HG03066 (cell line): ENCODE results near the gene USP3.

ENCODE experiments used
- ATAC-seq: cut with Tn5 transposase; IDR thresholded peaks from one replicate; pipeline ENCODE4 v1.9.1; 2021; ENCODE audit warnings: low read depth; ENCODE audit not compliant: unreplicated experiment

USP3 gene

GRCh38 chr15:63636518-63637061, 132.2 kb downstream of the USP3 start:
- no peak for ATAC-seq

- ATAC-seq, result no peak
Observed at GRCh38 chr15:63638839-63639238, 134.4 kb downstream of the USP3 start.

GRCh38 chr15:63640146-63640545, 135.8 kb downstream of the USP3 start:
- no peak for ATAC-seq
